Measurements from ENCODE around the gene AAMDC.

Gene AAMDC

GRCh38 chr11:77799338-77799737 is 21.6 kb upstream of the AAMDC start:
- no peak overlapping the region for H3K4me3 ChIP-seq (ENCODE audit: control insufficient read depth, low read depth, low read length)
- TF ChIP-seq CTCF (conservative IDR thresholded peaks at IDR 0.05; ENCODE audit: control insufficient read depth, insufficient read depth, low read depth, low read length), result no peak
- no peak for DNase-seq (ENCODE audit: low read depth)

GRCh38 chr11:77800449-77800848 is 20.5 kb upstream of the AAMDC start:
- no peak for TF ChIP-seq CTCF (conservative IDR thresholded peaks at IDR 0.05; ENCODE audit: control insufficient read depth, insufficient read depth, low read depth, low read length)
- no peak for DNase-seq (ENCODE audit: low read depth)
- no peak overlapping the region for H3K4me3 ChIP-seq (ENCODE audit: control insufficient read depth, low read depth, low read length)

GRCh38 chr11:77801477-77801876 is 19.5 kb upstream of the AAMDC start:
- TF ChIP-seq CTCF (conservative IDR thresholded peaks at IDR 0.05; ENCODE audit: control insufficient read depth, insufficient read depth, low read depth, low read length), result no peak
- no peak for DNase-seq (ENCODE audit: low read depth)
- no peak overlapping the region for H3K4me3 ChIP-seq (ENCODE audit: control insufficient read depth, low read depth, low read length)

- DNase-seq (ENCODE audit: low read depth), result no peak
- no peak overlapping the region for H3K4me3 ChIP-seq (ENCODE audit: control insufficient read depth, low read depth, low read length)
- TF ChIP-seq CTCF (conservative IDR thresholded peaks at IDR 0.05; ENCODE audit: control insufficient read depth, insufficient read depth, low read depth, low read length), result no peak
These were observed 14.5 kb upstream of the AAMDC start for GRCh38 chr11:77806415-77806814.

GRCh38 chr11:77806993-77807392 is 14.0 kb upstream of the AAMDC start:
- TF ChIP-seq CTCF (conservative IDR thresholded peaks at IDR 0.05; ENCODE audit: control insufficient read depth, insufficient read depth, low read depth, low read length), result no peak
- no peak overlapping the region for H3K4me3 ChIP-seq (ENCODE audit: control insufficient read depth, low read depth, low read length)
- DNase-seq (ENCODE audit: low read depth), result no peak

- no peak overlapping the region for H3K4me3 ChIP-seq (ENCODE audit: control insufficient read depth, low read depth, low read length)
- TF ChIP-seq CTCF (conservative IDR thresholded peaks at IDR 0.05; ENCODE audit: control insufficient read depth, insufficient read depth, low read depth, low read length), result no peak
- peak; percentile 54 for DNase-seq (ENCODE audit: low read depth)
These were observed 7.7 kb upstream of the AAMDC start for GRCh38 chr11:77813256-77813655.

GRCh38 chr11:77814848-77815247 is 6.1 kb upstream of the AAMDC start:
- TF ChIP-seq CTCF (conservative IDR thresholded peaks at IDR 0.05; ENCODE audit: control insufficient read depth, insufficient read depth, low read depth, low read length), result no peak
- H3K4me3 ChIP-seq (ENCODE audit: control insufficient read depth, low read depth, low read length), result no peak overlapping the region
- DNase-seq (ENCODE audit: low read depth), result no peak

Measured in fibroblast of mammary gland (primary cell).